ENCODE measurements around the gene PAQR9. TPM values are rescaled to one million over a fixed set of nuclear protein-coding genes. Genes with fewer than 3 reads are reported as not detected.

The PAQR9 gene
- total RNA-seq, 1 experiment from 2014 or later, result 0.17 TPM

- no peaks in the 10 kb centered on the region for H3K36me3 ChIP-seq (ENCODE audit: control insufficient read depth in 1 of 2, insufficient read depth in 2 of 2, low read length in 2 of 2)
- peak; percentile 72 for ATAC-seq
These were observed 23.7 kb upstream of the PAQR9 start for GRCh38 chr3:142987080-142987700.

More at GRCh38 chr3:142987080-142987700, 23.7 kb upstream of the PAQR9 start:
- H3K4me2 ChIP-seq (ENCODE audit: low read length), result 0 out of 2 replicates have a peak overlapping the region, but pooled peaks have one; percentile 8
- intact Hi-C loops (cut with micrococcal nuclease), result loop anchor here (1.0 to 2.0 kb wide), 3 partner anchors 56 to 400 kb away; no protein-coding TSS in a partner anchor
- no peaks in the 10 kb centered on the region for H3K9me3 ChIP-seq (ENCODE audit: control insufficient read depth in 1 of 2, insufficient read depth in 1 of 2, low read depth in 1 of 2, low read length in 2 of 2)
- H3K79me2 ChIP-seq (ENCODE audit: insufficient read depth, low read length), result no peaks in the 10 kb centered on the region
- no peak for TF ChIP-seq POLR2A (IDR thresholded peaks at IDR 0.05; ENCODE audit: borderline replicate concordance, extremely low read depth, insufficient read depth, insufficient read length)
- no peak for TF ChIP-seq ZFX (IDR thresholded peaks at IDR 0.05)
- TF ChIP-seq RAD21 (IDR thresholded peaks at IDR 0.05; ENCODE audit: low read depth), result peak; percentile 76
- peak; percentile 44 to 76 (median 76) for TF ChIP-seq CTCF (IDR thresholded peaks at IDR 0.05 in 2 of 3, conservative IDR thresholded peaks at IDR 0.05 in 1 of 3; ENCODE audit: borderline replicate concordance in 1 of 3, insufficient read depth in 1 of 3, low read depth in 2 of 3, low read length in 2 of 3)
- no peak for TF ChIP-seq EZH2 (IDR thresholded peaks at IDR 0.05)
- TF ChIP-seq YY1 (IDR thresholded peaks at IDR 0.05; ENCODE audit: extremely low read depth, insufficient replicate concordance, low read depth, low read length), result no peak
- TF ChIP-seq MAX (IDR thresholded peaks at IDR 0.05), result no peak
- TF ChIP-seq ELF1 (IDR thresholded peaks at IDR 0.05; ENCODE audit: borderline replicate concordance, low read depth), result no peak
- TF ChIP-seq ZBTB33 (IDR thresholded peaks at IDR 0.05; ENCODE audit: extremely low read depth, insufficient replicate concordance, low read length), result no peak
- no peak for TF ChIP-seq ZNF274 (IDR thresholded peaks at IDR 0.05; ENCODE audit: low read depth, low read length)
- no peak for TF ChIP-seq EZH2phosphoT487 (IDR thresholded peaks at IDR 0.05; ENCODE audit: borderline replicate concordance)
- TF ChIP-seq SP1 (IDR thresholded peaks at IDR 0.05; ENCODE audit: low read depth), result no peak
- no peak for TF ChIP-seq TCF7L2 (IDR thresholded peaks at IDR 0.05; ENCODE audit: borderline replicate concordance, extremely low read depth, insufficient read depth, insufficient read length)
- TF ChIP-seq SRF (IDR thresholded peaks at IDR 0.05; ENCODE audit: low read depth), result no peak
- RAD21 ChIA-PET (ENCODE audit: low non-redundant PET in 1 of 2, low total read pairs in 2 of 2, uncharacterized antibody in 2 of 2, unreplicated experiment in 2 of 2), result interaction anchor here in 1 of 2 experiments (0.9 kb wide), 1 partner anchor 159 kb away, joined by 3 read pairs; no protein-coding TSS in a partner anchor
- DNase-seq (ENCODE audit: low read depth, low spot score), result no peak
- BruUV-seq (replicated peaks), result no TSS peak
- peak overlapping the region; percentile 63 for H2AFZ ChIP-seq (ENCODE audit: low read depth, low read length, poor library complexity, severe bottlenecking)
- H3K9me2 ChIP-seq (ENCODE audit: insufficient read depth), result no peaks in the 10 kb centered on the region
- CTCF ChIA-PET, result interaction anchor here (0.7 to 1.4 kb wide), 7 partner anchors 10 to 400 kb away, joined by 3 to 8 read pairs (median 3); partner anchors contain the start of gene U2SURP
- H3K9ac ChIP-seq (ENCODE audit: low read length), result no peak overlapping the region
- H3K4me1 ChIP-seq (ENCODE audit: control insufficient read depth in 1 of 2, insufficient read depth in 2 of 2, low read length in 2 of 2), result no peaks in the 10 kb centered on the region
- POLR2A ChIA-PET, result no interaction called here
- no peak overlapping the region for H3K4me3 ChIP-seq (replicated peaks in 1 of 2; ENCODE audit: low read depth in 1 of 2, low read length in 2 of 2)
- no peaks in the 10 kb centered on the region for H4K20me1 ChIP-seq (ENCODE audit: insufficient read depth)
- no peaks in the 10 kb centered on the region for H3K27me3 ChIP-seq (ENCODE audit: insufficient read depth, low read length)
- H3K27ac ChIP-seq (ENCODE audit: low read depth, low read length), result no peak overlapping the region
